Measurements from ENCODE around the gene LAMB1. TPM values are rescaled to one million over a fixed set of nuclear protein-coding genes. Genes with fewer than 3 reads are reported as not detected.

LAMB1 gene
- total RNA-seq, 1 experiment from 2014 or later, result 101 TPM

- TF ChIP-seq, protein P1, sequence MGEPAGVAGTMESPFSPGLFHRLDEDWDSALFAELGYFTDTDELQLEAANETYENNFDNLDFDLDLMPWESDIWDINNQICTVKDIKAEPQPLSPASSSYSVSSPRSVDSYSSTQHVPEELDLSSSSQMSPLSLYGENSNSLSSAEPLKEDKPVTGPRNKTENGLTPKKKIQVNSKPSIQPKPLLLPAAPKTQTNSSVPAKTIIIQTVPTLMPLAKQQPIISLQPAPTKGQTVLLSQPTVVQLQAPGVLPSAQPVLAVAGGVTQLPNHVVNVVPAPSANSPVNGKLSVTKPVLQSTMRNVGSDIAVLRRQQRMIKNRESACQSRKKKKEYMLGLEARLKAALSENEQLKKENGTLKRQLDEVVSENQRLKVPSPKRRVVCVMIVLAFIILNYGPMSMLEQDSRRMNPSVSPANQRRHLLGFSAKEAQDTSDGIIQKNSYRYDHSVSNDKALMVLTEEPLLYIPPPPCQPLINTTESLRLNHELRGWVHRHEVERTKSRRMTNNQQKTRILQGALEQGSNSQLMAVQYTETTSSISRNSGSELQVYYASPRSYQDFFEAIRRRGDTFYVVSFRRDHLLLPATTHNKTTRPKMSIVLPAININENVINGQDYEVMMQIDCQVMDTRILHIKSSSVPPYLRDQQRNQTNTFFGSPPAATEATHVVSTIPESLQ (CRISPR knock-in tag; IDR thresholded peaks at IDR 0.05), result no peak
- no peak for TF ChIP-seq ZBTB43 (CRISPR knock-in tag; IDR thresholded peaks at IDR 0.05)
- TF ChIP-seq ETV6 (CRISPR knock-in tag; IDR thresholded peaks at IDR 0.05), result no peak
- TF ChIP-seq, protein P2, sequence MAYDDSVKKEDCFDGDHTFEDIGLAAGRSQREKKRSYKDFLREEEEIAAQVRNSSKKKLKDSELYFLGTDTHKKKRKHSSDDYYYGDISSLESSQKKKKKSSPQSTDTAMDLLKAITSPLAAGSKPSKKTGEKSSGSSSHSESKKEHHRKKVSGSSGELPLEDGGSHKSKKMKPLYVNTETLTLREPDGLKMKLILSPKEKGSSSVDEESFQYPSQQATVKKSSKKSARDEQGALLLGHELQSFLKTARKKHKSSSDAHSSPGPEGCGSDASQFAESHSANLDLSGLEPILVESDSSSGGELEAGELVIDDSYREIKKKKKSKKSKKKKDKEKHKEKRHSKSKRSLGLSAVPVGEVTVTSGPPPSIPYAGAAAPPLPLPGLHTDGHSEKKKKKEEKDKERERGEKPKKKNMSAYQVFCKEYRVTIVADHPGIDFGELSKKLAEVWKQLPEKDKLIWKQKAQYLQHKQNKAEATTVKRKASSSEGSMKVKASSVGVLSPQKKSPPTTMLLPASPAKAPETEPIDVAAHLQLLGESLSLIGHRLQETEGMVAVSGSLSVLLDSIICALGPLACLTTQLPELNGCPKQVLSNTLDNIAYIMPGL (CRISPR knock-in tag; IDR thresholded peaks at IDR 0.05), result no peak
- no peak for TF ChIP-seq RELA (CRISPR knock-in tag; IDR thresholded peaks at IDR 0.05; ENCODE audit: borderline replicate concordance)
- no peak for TF ChIP-seq EMX1 (CRISPR knock-in tag; IDR thresholded peaks at IDR 0.05)
Measured at GRCh38 chr7:107914831-107915230, 88.1 kb downstream of the LAMB1 start (continued).

GRCh38 chr7:107913851-107914250 lies 89.1 kb downstream of the LAMB1 start:
- ATAC-seq (no peak), DNase-seq (ENCODE audit: low spot score) (no peak)
- Mint-ChIP-seq H3K4me1 (no peaks in the 10 kb centered on the region), H3K9me3 (peaks cover 4% of the 10 kb centered on the region), H3K27ac (peak overlapping the region; percentile 78; the same call in 1 of the 2 replicates), H3K36me3 (peaks cover 52% of the 10 kb centered on the region), H3K4me3 (no peak overlapping the region), H3K27me3 (ENCODE audit: low read depth) (no peaks in the 10 kb centered on the region)
- POLR2A ChIA-PET, result no interaction called here
- CTCF ChIA-PET, result no interaction called here
- TF ChIP-seq NFE2L1 (CRISPR knock-in tag; IDR thresholded peaks at IDR 0.05), result no peak
- no peak for TF ChIP-seq IRF2 (CRISPR knock-in tag; IDR thresholded peaks at IDR 0.05; ENCODE audit: borderline replicate concordance, low read depth)
- no peak for TF ChIP-seq NR2C2 (CRISPR knock-in tag; IDR thresholded peaks at IDR 0.05)
- TF ChIP-seq, protein P3, sequence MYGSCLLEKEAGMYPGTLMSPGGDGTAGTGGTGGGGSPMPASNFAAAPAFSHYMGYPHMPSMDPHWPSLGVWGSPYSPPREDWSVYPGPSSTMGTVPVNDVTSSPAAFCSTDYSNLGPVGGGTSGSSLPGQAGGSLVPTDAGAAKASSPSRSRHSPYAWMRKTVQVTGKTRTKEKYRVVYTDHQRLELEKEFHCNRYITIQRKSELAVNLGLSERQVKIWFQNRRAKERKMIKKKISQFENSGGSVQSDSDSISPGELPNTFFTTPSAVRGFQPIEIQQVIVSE (CRISPR knock-in tag; IDR thresholded peaks at IDR 0.05; ENCODE audit: borderline replicate concordance), result no peak
- TF ChIP-seq FOXJ3 (CRISPR knock-in tag; IDR thresholded peaks at IDR 0.05; ENCODE audit: borderline replicate concordance), result no peak
- TF ChIP-seq ZNF512 (CRISPR knock-in tag; IDR thresholded peaks at IDR 0.05; ENCODE audit: borderline replicate concordance), result no peak
- no peak for TF ChIP-seq TEAD4 (CRISPR knock-in tag; IDR thresholded peaks at IDR 0.05)
- TF ChIP-seq PRDM15 (CRISPR knock-in tag; IDR thresholded peaks at IDR 0.05), result no peak
- no peak for TF ChIP-seq TCF7 (CRISPR knock-in tag; IDR thresholded peaks at IDR 0.05; ENCODE audit: low read depth)
- TF ChIP-seq, protein P1 (CRISPR knock-in tag; IDR thresholded peaks at IDR 0.05), result no peak
- no peak for TF ChIP-seq GRHL2 (CRISPR knock-in tag; IDR thresholded peaks at IDR 0.05; ENCODE audit: insufficient replicate concordance, severe bottlenecking)
- TF ChIP-seq, protein P4, sequence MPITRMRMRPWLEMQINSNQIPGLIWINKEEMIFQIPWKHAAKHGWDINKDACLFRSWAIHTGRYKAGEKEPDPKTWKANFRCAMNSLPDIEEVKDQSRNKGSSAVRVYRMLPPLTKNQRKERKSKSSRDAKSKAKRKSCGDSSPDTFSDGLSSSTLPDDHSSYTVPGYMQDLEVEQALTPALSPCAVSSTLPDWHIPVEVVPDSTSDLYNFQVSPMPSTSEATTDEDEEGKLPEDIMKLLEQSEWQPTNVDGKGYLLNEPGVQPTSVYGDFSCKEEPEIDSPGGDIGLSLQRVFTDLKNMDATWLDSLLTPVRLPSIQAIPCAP (CRISPR knock-in tag; IDR thresholded peaks at IDR 0.05), result no peak
- no peak for TF ChIP-seq ZBTB43 (CRISPR knock-in tag; IDR thresholded peaks at IDR 0.05)
- TF ChIP-seq, protein P5, sequence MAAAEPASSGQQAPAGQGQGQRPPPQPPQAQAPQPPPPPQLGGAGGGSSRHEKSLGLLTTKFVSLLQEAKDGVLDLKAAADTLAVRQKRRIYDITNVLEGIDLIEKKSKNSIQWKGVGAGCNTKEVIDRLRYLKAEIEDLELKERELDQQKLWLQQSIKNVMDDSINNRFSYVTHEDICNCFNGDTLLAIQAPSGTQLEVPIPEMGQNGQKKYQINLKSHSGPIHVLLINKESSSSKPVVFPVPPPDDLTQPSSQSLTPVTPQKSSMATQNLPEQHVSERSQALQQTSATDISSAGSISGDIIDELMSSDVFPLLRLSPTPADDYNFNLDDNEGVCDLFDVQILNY (CRISPR knock-in tag; IDR thresholded peaks at IDR 0.05), result no peak
